GM19023 (cell line): ENCODE data around the gene RLF.

Source experiments
- ATAC-seq: cut with Tn5 transposase; IDR thresholded peaks from one replicate; pipeline ENCODE4 v1.9.1; 2021; ENCODE audit warnings: mild to moderate bottlenecking, moderate library complexity; ENCODE audit not compliant: unreplicated experiment

The RLF gene

GRCh38 chr1:40265919-40266318 is 104.7 kb downstream of the RLF start:
- no peak for ATAC-seq

DNA sequence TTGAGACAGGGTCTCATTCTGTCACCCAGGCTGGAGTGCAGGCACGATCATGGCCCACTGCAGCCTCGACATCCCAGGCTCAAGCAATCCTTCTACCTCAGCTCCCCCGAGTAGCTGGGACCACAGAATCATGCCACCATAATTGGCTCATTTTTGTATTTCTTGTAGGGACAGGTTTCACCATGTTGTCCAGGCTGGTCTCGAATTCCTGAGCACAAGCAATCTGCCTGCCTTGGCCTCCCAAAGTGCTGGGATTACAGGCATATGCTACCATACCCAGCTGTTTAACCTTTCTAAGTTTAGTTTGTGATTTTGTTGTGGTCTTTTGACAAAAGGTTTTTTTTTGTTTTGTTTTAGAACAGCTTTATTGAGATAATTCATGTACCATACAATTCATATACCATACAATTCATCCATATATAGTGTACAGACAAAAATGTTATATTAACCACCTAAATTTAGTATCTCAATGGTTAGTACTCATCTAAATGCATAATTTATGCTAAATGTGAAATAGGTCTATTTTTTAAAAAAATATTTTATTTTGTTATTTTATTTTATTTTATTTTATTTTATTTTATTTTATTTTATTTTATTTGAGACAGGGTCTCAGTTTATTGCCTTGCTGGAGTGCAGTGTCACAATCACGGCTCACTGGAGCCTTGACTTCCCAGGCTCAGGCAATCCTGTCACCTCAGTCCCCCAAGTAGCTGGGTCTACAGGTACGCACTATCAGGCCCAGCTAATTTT is 105.8 kb downstream of the RLF start:
- no peak for ATAC-seq

DNA sequence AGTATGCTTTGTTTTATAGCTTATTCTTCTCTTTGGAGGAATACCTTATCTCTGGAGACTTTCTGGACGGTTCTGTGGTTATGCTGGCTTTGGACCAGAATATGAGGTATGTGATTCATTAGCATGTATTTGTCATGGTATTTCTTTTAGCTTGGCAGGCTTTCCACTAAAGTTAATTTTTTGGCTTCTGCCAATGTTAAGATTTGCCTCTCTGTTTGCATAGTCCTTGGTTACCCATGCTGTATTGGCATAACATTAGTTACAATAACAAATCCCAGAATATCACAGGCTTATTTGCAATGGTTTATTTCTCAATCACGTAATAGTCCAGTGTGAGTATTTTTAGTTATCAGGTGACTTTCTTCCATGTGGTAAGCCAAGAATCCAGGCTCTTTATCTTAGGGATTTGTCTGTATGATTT is 106.6 kb downstream of the RLF start:
- ATAC-seq = no peak

GRCh38 chr1:40268211-40268610 is 107.0 kb downstream of the RLF start:
- ATAC-seq = no peak

- no peak for ATAC-seq
Observed at GRCh38 chr1:40270152-40270834, 109.1 kb downstream of the RLF start.

DNA sequence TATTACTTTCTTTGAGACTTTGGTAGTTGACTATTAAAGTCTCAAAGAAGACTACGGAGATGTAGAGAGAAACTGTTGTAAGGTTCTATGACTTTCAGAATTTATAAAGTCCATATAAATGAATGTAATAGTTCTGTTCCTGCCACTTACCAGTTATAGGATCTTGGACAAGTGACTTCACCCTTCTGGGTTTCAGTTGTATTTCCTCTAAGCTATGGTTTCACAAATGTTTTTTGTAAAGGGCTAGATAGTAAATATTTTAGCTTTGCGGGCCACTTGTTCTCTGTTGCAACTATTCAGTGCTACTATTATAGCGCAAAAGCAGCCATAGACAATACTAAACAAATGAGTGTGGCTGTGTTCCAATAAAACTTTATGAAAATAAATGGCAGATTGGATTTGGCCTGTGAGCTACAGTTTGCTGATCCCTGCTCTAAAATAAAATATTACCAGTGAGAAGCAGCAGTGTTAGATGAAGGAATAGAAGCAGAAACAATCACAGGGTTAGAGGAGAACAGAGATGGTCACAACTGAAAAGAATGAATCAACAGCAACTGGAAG is 111.5 kb downstream of the RLF start:
- no peak for ATAC-seq

- ATAC-seq = no peak
Observed at GRCh38 chr1:40273547-40274166, 112.5 kb downstream of the RLF start.

GRCh38 chr1:40274331-40274730 is 113.1 kb downstream of the RLF start:
- no peak for ATAC-seq

DNA sequence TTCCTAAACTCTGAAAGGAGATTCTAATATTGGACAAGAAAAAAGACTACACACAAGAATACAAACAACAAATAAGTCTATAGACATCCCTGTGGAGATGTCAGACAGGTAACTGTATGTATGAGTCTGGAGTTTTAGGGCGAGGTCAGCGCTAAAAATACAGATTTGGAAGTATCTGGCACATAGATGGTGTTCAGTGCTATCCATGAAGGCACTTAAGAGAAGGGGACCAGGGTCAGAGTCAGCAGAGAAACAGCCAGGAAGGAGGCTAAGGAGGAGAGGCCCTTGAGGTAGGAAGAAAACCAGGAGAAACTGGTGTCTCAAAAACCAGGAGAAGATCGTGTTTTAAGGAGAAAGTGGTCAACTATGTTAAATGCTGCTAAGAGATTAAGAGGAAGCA is 114.9 kb downstream of the RLF start:
- no peak for ATAC-seq

DNA sequence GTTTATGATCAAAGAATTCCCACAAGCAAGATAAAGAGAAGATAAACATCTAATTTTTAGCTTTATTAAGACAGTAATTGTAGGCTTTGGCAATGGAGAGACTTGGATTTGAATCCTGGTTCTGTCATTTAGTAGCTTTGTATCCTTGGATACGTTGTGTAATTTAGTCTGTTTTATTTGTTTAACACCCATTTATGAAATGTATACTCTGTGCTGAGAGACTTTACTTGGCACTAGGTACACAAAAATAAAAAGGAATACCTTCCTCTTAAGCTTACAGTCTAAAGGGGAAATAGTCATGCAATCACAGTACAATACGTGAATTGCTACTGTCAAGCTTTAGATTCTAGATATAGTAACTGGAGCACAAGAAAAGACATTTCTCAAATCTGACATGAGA is 120.7 kb downstream of the RLF start:
- ATAC-seq = no peak
